Activated T-helper 1 cell treated with anti-CD3 and anti-CD28 coated beads, Interleukin-2, amount 50 U/mL, for 16 hours (primary cell): ENCODE measurements around the gene GAS7.
"Not testable (repeated sequence)": the region's sequence is repeated elsewhere in the genome, so short reads cannot be mapped to it uniquely, and the experiment has no call there.

Experiments used
- DNase-seq, 2 donors: peaks; one replicate each; pipeline ENCODE4 v3.0.0-alpha.2; 2020; ENCODE audit warnings: low read depth in 1 of 2, low spot score in 1 of 2

GAS7 gene

DNA sequence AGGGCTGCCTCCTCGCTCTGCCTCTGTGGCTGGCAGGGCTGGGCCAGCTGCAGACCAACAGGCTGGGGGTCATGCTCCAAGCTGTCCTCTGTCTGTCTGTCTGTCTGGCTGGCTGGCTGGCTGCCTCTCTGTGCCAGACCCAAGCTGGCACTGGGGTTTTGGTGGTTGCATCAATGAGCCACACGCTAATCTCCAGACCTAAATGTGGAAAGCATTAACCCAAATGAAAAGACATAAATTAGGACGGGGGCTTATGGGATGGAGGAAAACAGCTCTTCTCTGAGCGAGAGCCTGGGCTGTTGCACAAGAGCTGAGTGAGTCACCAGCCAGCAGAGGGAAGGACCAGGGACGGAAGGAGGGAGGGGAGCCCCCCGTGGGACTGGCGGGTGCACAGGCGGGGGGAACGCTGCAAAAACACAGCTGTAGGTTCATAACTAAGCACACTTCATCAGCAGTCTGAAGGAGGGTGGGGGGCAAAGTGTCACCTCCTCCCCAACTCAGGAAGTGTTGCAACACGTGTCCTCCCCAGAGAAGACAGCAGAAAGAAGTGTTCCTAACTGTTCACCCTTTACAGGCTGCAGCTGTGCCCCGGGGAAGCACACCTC, 83.4 kb downstream of the GAS7 start:
- DNase-seq, result peak; percentile 4 to 12

DNA sequence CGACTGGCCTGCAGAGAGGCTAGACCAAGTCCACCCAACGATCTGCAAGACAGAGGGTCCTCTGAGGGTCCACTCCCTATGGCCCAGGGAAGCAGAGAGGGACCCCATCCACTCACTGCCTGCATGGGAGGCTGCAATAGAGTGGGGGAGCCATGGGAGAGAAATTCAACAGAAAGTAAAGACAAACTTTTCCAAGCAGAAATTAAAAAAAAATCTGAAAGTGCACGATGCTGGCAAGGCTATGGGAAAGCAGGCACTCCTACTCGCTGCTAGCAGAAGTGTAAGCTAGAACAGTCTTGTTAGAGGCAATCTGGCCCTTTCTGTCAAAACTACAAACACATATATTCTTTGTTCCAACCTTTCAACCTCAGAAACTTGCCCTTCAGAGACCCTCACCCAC, 85.4 kb downstream of the GAS7 start:
- no peak for DNase-seq

DNA sequence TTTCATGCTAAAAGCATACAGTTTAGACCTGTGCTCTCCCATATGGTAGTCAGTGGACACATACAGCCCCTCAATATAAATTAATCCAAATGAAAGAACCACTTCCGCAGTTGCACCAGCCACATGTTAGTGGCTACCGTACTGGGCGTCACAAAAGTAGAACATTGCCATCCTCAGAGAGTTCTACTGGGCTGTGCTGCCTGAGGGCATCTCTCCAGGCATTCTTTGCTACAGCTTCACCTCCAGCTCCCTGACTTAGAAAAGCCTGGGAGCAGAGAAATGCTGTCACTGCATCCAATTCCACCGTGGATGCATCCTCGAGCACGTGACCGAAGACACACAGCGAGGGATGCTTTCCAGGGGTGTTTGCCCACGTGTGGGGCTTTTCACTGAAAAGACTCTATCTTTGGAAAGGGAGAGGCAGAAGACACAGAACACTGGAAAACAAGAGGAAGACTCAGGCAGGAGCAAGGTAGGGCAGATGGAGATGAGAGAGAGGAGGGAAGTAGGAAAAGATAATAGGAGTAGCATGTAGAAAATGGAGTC, 86.4 kb downstream of the GAS7 start:
- no peak for DNase-seq

- no peak for DNase-seq
Observed at GRCh38 chr17:10109146-10109545, 89.3 kb downstream of the GAS7 start.

GRCh38 chr17:10107316-10108165, 90.9 kb downstream of the GAS7 start:
- DNase-seq, result no peak

DNA sequence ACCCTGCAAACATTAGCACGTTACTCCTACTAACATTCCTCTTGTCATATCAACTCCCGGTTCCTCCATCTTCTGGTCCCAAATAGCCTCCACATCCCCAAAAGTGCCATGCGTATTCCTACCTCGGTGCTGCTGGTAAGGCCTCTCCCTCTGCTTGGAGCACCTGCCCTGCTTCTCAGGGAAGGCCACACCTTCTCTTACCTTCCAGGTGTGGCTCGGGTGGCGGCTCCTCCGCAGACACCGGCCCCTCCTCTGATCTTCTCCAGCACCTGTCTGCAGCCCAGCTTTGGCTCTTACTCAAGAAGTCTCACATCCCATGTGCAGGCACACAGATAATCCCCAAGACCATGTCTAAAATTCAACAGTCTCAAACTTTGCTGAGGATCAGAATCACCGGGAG, 92.3 kb downstream of the GAS7 start:
- DNase-seq, result no peak

- no peak for DNase-seq
Observed at GRCh38 chr17:10105513-10106001, 92.8 kb downstream of the GAS7 start.

GRCh38 chr17:10103712-10104111, 94.7 kb downstream of the GAS7 start:
- DNase-seq, result no peak

- DNase-seq, result no peak
Observed at GRCh38 chr17:10102817-10103216, 95.6 kb downstream of the GAS7 start.

DNA sequence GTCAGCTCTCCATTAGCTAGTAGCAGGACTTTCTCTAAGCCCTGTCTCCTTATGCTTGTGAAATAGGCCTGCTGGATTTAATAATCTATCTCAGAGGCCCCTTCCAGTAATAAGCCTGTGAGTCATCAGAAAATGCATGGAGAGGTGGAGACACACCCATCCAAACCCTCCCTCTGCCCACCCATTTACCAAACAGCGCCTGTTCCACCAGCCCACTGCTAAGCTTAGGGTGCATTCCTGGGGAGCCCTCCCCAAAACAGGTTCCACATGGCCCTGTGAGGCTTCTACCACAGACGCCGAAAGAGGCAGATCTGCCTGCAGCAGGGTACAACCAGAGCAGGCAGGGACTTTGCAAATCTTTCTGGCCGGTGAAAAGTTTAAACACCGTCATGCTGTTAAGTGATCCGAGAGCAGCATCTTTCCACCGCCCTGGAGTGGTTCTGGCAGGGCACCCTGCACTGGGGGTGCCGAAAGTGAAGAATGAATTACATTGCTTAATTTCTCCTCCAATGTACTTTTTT, 99.3 kb downstream of the GAS7 start:
- DNase-seq, result no peak

GRCh38 chr17:10096596-10096995, 101.8 kb downstream of the GAS7 start:
- no peak for DNase-seq

- DNase-seq, result not testable (repeated sequence)
Observed at GRCh38 chr17:10095295-10095694, 103.1 kb downstream of the GAS7 start.

GRCh38 chr17:10094797-10095196, 103.6 kb downstream of the GAS7 start:
- no peak for DNase-seq

DNA sequence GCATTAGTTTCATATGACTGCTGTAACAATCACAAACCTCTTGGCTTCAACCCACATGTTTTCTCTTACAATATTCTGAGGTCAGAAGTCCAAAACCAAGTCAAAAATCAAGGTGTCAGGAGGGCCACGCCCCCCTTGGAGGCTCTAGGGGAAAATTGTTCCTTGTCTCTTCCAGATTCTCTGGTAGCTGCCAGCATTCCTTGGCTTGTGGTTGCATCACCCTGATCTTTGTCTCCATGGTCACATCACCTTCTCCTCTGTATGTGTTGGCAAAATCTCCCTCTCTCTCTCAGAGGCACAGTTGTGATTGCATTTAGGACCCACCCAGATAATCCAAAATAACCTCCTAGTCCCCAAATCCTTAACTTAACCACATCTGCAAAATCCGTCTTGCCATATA, 105.8 kb downstream of the GAS7 start:
- no peak for DNase-seq

GRCh38 chr17:10091046-10091445, 107.4 kb downstream of the GAS7 start:
- DNase-seq, result no peak

DNA sequence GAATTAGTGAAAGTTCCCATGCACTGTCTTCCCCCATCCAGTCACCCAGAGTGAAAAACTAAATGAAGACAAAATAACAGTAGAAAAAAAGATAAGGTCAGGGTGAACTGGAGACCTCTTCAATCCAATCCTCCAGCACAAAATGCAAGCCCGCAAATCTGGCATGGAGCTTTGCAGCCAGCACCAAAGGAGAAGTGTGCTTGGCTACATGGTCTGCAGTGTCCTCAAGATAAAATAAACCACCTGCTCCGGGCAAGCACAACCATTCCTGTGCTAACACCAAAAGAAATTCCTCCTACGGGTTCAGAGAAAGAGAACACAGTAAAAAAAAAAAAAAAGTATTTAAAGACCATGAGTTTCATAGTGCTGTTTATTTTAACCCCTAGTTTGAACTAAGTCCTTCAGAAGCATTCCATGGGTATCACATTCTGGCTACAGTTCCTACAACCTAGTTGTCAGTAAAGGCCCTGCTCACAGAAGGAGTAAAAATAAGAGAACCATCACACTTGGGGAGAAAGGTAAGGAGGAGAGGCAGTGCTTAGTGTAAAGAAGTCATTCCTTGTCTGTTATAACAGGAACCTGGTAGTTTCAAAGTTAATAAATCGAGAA, 109.1 kb downstream of the GAS7 start:
- DNase-seq, result no peak

DNA sequence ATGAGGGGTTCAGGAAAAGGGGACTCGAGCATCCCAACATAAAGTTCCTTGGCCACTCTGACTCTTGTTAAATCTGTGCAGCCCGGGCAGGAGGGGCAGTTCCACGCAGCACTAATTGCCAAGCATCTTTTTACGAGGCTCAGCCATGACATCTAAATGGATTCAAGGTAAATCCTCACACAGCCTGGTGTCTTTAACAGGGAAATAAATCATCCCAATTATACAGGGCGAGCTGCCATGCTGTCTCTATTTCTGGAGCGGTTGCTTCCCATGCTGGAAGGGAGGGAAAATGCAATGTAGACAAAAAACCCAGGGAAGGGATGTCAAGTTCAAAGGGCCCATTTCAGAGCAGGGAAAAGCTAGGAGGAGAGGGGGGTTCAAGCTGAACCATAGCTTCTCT, 110.0 kb downstream of the GAS7 start:
- no peak for DNase-seq

GRCh38 chr17:10087355-10087754, 111.1 kb downstream of the GAS7 start:
- no peak for DNase-seq

- DNase-seq, result no peak
Observed at GRCh38 chr17:10083864-10084263, 114.5 kb downstream of the GAS7 start.

DNA sequence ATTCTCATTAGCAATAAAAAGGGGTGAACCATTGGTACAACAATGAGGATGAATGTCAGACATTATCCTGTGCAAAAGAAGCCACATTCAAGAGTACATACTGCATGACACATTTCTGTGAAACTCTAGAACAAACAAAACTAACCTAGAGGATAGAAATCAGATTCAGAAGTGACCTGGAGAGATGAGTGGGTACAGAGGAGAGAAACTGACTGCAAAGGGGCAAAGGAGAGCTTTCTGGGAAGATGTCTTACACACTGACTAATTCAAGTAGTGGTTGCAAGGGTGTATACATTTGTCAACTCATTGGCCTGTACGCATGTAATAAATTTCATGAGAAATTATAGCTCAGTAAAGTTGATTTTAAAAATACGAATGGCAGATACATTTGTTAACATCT, 115.6 kb downstream of the GAS7 start:
- DNase-seq, result no peak

- no peak for DNase-seq
Observed at GRCh38 chr17:10081571-10082169, 116.7 kb downstream of the GAS7 start.
